Measurements from ENCODE around the gene RTN4. TPM values are rescaled to one million over a fixed set of nuclear protein-coding genes. Genes with fewer than 3 reads are reported as not detected.
A peak's percentile ranks its signal among the peaks of the same experiment; 100 is the strongest.
"Not testable (repeated sequence)": the region's sequence is repeated elsewhere in the genome, so short reads cannot be mapped to it uniquely, and the experiment has no call there.

Gene RTN4
- total RNA-seq, 2 donors from 2014 or later = 126 to 161 TPM

DNA sequence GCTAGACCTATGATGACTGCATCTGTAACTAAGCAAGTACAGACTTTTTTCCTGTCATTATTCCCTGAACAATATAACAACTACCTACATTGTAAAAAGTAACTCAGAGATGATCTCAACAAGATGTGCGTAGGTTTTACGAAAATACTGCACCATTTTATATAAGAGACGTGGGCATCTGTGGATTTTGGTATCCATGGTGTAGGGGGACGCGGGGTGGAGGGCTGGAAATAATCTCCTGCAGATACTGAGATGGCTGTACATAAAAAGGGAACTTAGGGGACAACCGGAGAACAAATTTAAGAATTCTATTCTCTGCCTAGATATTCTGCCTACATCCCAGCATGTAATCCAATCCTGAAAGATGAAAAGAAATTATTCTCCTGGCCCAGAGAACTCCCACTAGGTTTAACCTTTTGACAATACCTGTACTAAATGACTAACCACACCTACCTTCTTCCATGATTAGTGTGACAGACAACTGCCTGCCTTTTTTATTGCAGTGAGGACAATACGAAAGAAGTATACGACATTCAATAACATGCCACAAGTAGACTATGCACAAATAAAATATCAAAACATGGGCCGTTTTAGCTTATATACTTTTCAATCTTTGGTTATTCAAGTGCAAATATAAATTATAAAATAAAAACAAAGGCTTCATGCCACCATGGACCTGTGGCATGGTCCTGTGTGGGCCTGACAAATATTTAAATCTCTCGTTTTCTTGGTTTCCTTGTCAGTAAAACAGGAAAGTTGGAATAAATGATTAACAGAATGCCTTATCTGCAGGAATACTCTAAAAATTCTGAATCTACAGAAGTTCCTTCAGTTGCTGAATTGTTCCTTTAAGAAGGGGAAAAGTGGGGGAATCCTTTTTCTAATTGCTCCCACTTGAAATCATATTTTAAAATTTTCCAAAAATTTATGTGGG is 46.3 kb downstream of the RTN4 start:
- H3K36me3 Mint-ChIP-seq = no peaks in the 10 kb centered on the region
- H3K9me3 Mint-ChIP-seq = no peaks in the 10 kb centered on the region
- no peak overlapping the region for H3K27ac Mint-ChIP-seq

DNA sequence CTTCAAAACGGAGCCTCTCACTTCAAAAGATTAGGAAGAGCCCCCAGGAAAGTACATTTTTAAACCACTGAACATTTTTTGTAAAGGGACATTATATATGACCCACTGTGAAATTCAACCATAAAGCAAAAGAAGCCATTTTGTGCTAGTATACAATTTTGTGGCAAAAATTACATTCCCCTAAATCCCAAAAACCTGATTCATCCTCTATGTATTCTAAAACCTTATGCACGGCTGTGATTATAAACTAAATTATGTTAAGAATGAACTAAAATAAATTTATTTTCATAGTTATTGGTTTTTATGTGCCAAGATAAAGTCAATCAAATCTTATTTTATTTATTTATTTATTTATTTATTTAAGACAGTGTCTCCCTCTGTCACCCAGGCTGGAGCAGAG is 48.5 kb downstream of the RTN4 start:
- Mint-ChIP-seq H3K36me3 (no peaks in the 10 kb centered on the region), H3K27me3 (no peaks in the 10 kb centered on the region), H3K4me1 (ENCODE audit: low read depth in 2 of 2) (peaks cover 39 to 60% of the 10 kb centered on the region in 2 donors), H3K9me3 (no peaks in the 10 kb centered on the region), H3K4me3 (no peak overlapping the region), H3K27ac (no peak overlapping the region)
- no peak for ATAC-seq
- no peak for DNase-seq (ENCODE audit: low spot score)

More for the DNA sequence above, 46.3 kb downstream of the RTN4 start:
- H3K4me3 Mint-ChIP-seq = no peak overlapping the region
- no peaks in the 10 kb centered on the region for H3K27me3 Mint-ChIP-seq
- DNase-seq (ENCODE audit: low spot score) (no peak), ATAC-seq (no peak)
- peaks cover 46 to 55% of the 10 kb centered on the region in 2 donors for H3K4me1 Mint-ChIP-seq (ENCODE audit: low read depth in 2 of 2)

GRCh38 chr2:55000341-55000740 is 49.9 kb downstream of the RTN4 start:
- Mint-ChIP-seq H3K4me1 (ENCODE audit: low read depth in 2 of 2) (peaks cover 41 to 61% of the 10 kb centered on the region in 2 donors), H3K27me3 (no peaks in the 10 kb centered on the region), H3K27ac (peak overlapping the region in 1 of 2 donors; percentile 1), H3K36me3 (no peaks in the 10 kb centered on the region), H3K9me3 (no peaks in the 10 kb centered on the region), H3K4me3 (no peak overlapping the region)
- DNase-seq (ENCODE audit: low spot score) (no peak), ATAC-seq (no peak)

DNA sequence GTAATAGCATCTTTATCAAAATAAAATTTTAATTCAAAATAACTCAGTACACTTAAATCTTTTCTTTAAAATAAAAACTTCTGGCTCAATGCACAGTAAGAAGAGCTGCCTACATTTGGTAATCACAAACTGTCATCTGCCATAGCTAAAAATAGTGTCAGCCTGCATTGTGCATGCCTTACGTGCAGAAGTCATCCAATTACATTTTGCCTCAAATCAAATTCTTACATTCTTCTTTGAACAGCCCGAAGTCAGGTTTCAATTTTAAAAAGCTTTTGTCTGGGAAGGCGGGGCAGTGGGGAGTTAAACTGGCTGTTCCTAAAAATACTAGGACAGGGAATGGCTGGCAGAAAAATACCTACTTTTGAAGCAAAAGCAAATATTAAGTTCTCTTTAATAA is 51.1 kb downstream of the RTN4 start:
- no peak for ATAC-seq
- H3K36me3 Mint-ChIP-seq = no peaks in the 10 kb centered on the region

GRCh38 chr2:54997826-54998225 is 52.4 kb downstream of the RTN4 start:
- no peaks in the 10 kb centered on the region for H3K36me3 Mint-ChIP-seq
- no peak overlapping the region for H3K4me3 Mint-ChIP-seq
- no peak for ATAC-seq
- no peak overlapping the region for H3K27ac Mint-ChIP-seq
- H3K27me3 Mint-ChIP-seq = no peaks in the 10 kb centered on the region
- peaks cover 38 to 68% of the 10 kb centered on the region in 2 donors for H3K4me1 Mint-ChIP-seq (ENCODE audit: low read depth in 2 of 2)
- no peak for DNase-seq (ENCODE audit: low spot score)
- no peaks in the 10 kb centered on the region for H3K9me3 Mint-ChIP-seq

More for the DNA sequence above, 51.1 kb downstream of the RTN4 start:
- Mint-ChIP-seq H3K27me3 (no peaks in the 10 kb centered on the region), H3K9me3 (no peaks in the 10 kb centered on the region), H3K4me1 (ENCODE audit: low read depth in 2 of 2) (peaks cover 37 to 61% of the 10 kb centered on the region in 2 donors), H3K4me3 (no peak overlapping the region), H3K27ac (peak overlapping the region in 1 of 2 donors; percentile 37)
- DNase-seq (ENCODE audit: low spot score) = no peak

- Mint-ChIP-seq H3K27me3 (no peaks in the 10 kb centered on the region), H3K4me1 (ENCODE audit: low read depth in 2 of 2) (peaks cover 39 to 68% of the 10 kb centered on the region in 2 donors), H3K27ac (peak overlapping the region in 1 of 2 donors; percentile 19), H3K4me3 (no peak overlapping the region), H3K36me3 (no peaks in the 10 kb centered on the region), H3K9me3 (no peaks in the 10 kb centered on the region)
- no peak for ATAC-seq
- DNase-seq (ENCODE audit: low spot score) = no peak
Measured at GRCh38 chr2:54995553-54995952, 54.7 kb downstream of the RTN4 start.

GRCh38 chr2:54990694-54991093 is 59.6 kb downstream of the RTN4 start:
- Mint-ChIP-seq H3K4me1 (ENCODE audit: low read depth in 2 of 2) (peaks cover 32 to 55% of the 10 kb centered on the region in 2 donors), H3K36me3 (peaks cover 15% of the 10 kb centered on the region)
- not testable (repeated sequence) for ATAC-seq; H3K27me3 Mint-ChIP-seq; DNase-seq (ENCODE audit: low spot score); H3K4me3 Mint-ChIP-seq; H3K27ac Mint-ChIP-seq; H3K9me3 Mint-ChIP-seq

GRCh38 chr2:54988612-54989011 is 61.6 kb downstream of the RTN4 start:
- ATAC-seq = no peak
- Mint-ChIP-seq H3K4me3 (no peak overlapping the region), H3K9me3 (no peaks in the 10 kb centered on the region), H3K27ac (no peak overlapping the region), H3K27me3 (no peaks in the 10 kb centered on the region), H3K36me3 (peaks cover 17% of the 10 kb centered on the region), H3K4me1 (ENCODE audit: low read depth in 2 of 2) (peaks cover 29 to 54% of the 10 kb centered on the region in 2 donors)
- DNase-seq (ENCODE audit: low spot score) = no peak

DNA sequence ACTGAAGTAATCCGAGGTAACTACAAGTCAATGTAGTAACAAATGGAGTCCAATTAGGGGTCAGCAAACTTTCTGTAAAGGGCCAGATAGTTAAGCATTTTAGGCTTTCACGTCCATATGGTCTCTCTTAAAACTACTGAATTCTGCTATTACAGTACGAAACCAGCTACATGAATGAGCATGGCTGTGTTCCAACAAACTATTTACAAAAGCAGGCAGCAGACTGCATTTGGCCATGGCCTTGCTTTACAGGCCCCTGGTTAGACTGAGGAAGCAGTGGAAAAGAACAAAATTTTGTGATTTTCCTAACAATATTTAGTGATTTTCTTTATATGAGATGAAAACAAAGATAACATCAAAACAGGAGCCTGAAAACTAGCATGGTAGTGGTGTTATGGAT is 64.0 kb downstream of the RTN4 start:
- Mint-ChIP-seq H3K36me3 (peaks cover 17% of the 10 kb centered on the region), H3K27me3 (no peaks in the 10 kb centered on the region), H3K9me3 (no peaks in the 10 kb centered on the region), H3K4me3 (no peak overlapping the region), H3K27ac (peak overlapping the region in 1 of 2 donors; percentile 44), H3K4me1 (ENCODE audit: low read depth in 2 of 2) (peaks cover 27 to 44% of the 10 kb centered on the region in 2 donors)
- ATAC-seq (no peak), DNase-seq (ENCODE audit: low spot score) (no peak)

GRCh38 chr2:54984476-54984875 is 65.8 kb downstream of the RTN4 start:
- ATAC-seq = no peak
- H3K4me3 Mint-ChIP-seq = no peak overlapping the region
- no peak for DNase-seq (ENCODE audit: low spot score)
- no peaks in the 10 kb centered on the region for H3K27me3 Mint-ChIP-seq
- H3K4me1 Mint-ChIP-seq (ENCODE audit: low read depth in 2 of 2) = peaks cover 32 to 49% of the 10 kb centered on the region in 2 donors
- H3K36me3 Mint-ChIP-seq = peaks cover 17% of the 10 kb centered on the region
- H3K27ac Mint-ChIP-seq = no peak overlapping the region
- H3K9me3 Mint-ChIP-seq = no peaks in the 10 kb centered on the region

DNA sequence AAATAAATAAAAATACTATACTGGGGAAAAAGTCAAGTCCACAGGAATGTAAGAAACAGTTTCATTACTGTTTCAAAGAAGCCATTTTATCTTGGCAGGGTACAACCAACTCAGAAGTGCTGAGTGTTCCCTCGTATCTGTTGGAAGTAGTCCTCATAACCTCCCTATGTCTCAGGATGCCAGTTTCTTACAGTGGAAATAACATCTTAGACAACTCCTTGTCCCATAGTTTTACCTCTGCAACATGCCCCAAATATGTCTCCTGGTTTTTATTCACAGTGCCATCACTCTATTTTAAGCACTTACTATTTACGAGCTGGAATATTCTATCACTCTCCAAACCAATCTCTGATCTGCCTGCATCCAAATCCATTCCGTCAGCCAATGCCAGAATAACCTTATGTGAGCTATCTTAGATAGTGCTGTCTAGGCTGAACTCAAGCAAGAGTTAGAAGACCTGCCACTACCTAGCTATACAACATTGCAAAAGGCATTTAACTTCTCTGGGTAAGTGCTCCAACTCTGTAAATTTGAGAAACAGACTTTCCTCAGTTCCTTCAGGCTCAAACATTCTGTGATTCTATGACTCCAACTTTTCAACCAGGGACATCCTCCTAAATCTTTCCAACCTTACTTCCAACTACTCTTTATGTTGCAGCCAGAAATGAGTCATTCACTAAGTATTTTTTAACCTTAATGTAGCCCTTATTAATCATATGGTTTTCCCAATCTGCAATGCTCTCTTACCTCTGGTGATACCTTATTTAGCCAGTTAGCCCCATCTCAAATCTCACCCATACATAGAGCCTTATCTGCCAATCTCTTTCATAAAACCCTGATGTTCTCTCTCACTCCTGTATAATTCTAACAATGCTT is 66.7 kb downstream of the RTN4 start:
- no peaks in the 10 kb centered on the region for H3K27me3 Mint-ChIP-seq
- H3K27ac Mint-ChIP-seq = no peak overlapping the region
- peaks cover 35 to 43% of the 10 kb centered on the region in 2 donors for H3K4me1 Mint-ChIP-seq (ENCODE audit: low read depth in 2 of 2)

GRCh38 chr2:54981385-54981784 is 68.9 kb downstream of the RTN4 start:
- Mint-ChIP-seq H3K36me3 (peaks cover 9% of the 10 kb centered on the region), H3K27me3 (no peaks in the 10 kb centered on the region), H3K4me1 (ENCODE audit: low read depth in 2 of 2) (peaks cover 42 to 49% of the 10 kb centered on the region in 2 donors), H3K27ac (peak overlapping the region in 1 of 2 donors; percentile 88), H3K9me3 (no peaks in the 10 kb centered on the region), H3K4me3 (no peak overlapping the region)
- DNase-seq (ENCODE audit: low spot score) (no peak), ATAC-seq (no peak)

More for the DNA sequence above, 66.7 kb downstream of the RTN4 start:
- Mint-ChIP-seq H3K9me3 (no peaks in the 10 kb centered on the region), H3K4me3 (no peak overlapping the region), H3K36me3 (peaks cover 17% of the 10 kb centered on the region)
- DNase-seq (ENCODE audit: low spot score) = no peak
- ATAC-seq = no peak

DNA sequence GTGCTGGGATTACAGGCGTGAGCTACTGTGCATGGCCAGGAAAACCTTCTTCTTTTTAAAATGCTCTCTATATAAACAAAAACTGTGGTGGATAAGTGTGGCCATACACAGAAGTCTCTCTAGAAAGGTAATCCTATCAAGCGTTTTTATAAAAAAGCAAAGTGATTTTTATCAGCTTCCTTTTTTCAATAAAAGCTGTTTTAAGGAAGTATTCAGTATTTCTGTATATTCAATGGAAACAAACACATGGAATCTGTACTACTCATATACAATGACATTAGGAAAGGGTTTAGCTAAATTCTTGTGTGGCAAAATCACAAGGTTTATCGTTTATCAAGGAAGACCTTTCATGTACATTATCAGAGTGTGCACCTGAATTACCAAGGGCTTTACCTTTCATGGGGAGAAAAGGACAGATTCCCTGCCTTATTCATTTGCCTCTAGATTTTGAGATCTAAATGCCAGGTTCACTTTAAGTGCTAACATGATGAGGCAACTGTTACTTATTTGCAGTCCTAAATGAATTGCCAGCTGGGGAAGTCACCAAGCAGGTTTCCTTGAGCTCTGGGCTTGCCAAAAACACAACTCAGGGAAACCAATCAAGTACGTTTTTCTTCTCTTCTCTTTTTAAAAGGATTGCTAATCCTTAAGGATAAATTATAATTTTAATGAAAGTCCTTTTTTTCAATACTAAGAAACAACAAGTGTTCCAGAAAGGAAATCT is 70.8 kb downstream of the RTN4 start:
- Mint-ChIP-seq H3K4me3 (no peak overlapping the region), H3K4me1 (ENCODE audit: low read depth in 2 of 2) (peaks cover 53 to 58% of the 10 kb centered on the region in 2 donors), H3K36me3 (no peaks in the 10 kb centered on the region), H3K27me3 (no peaks in the 10 kb centered on the region), H3K9me3 (no peaks in the 10 kb centered on the region), H3K27ac (peak overlapping the region; percentile 24 to 88)
- no peak for ATAC-seq
- DNase-seq (ENCODE audit: low spot score) = no peak
